ENCODE measurements around the gene CNTNAP2. TPM values are rescaled to one million over a fixed set of nuclear protein-coding genes. Genes with fewer than 3 reads are reported as not detected.

CNTNAP2 gene
- total and polyA plus RNA-seq, 11 donors, result 0.01 to 2.6 (median 0.31) TPM; not detected in 3

DNA sequence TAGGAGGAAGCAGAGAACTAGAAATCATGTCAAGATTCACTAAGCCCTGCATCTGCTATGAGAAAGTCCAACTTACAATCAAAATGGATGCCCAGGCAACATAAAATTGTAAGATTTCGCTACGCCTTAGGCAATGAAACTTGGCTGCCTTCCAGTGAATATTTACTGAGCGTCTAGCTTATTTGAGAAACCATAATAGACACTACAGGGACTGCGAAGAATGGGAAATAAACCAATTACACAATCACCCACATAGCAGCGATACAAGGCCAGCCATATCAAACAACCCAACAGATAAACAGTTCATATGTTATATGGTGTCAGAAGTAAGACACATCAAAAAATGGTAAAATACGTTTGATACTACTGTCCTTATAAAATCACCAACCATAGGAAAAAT lies 1928.9 kb downstream of the CNTNAP2 start:
- peaks cover 0 to 5% (median 0%) of the 10 kb centered on the region in 12 donors for H3K9me3 ChIP-seq
- no peak overlapping the region for H3K4me3 ChIP-seq
- no peak overlapping the region for H3K27ac ChIP-seq
- no peak for DNase-seq
- H3K36me3 ChIP-seq, result no peaks in the 10 kb centered on the region
- H3K4me1 ChIP-seq, result no peaks in the 10 kb centered on the region
- intact Hi-C loops (cut with DNase I), result no loop called here
- TF ChIP-seq POLR2A (IDR thresholded peaks at IDR 0.05), result no peak
- TF ChIP-seq, protein P1, sequence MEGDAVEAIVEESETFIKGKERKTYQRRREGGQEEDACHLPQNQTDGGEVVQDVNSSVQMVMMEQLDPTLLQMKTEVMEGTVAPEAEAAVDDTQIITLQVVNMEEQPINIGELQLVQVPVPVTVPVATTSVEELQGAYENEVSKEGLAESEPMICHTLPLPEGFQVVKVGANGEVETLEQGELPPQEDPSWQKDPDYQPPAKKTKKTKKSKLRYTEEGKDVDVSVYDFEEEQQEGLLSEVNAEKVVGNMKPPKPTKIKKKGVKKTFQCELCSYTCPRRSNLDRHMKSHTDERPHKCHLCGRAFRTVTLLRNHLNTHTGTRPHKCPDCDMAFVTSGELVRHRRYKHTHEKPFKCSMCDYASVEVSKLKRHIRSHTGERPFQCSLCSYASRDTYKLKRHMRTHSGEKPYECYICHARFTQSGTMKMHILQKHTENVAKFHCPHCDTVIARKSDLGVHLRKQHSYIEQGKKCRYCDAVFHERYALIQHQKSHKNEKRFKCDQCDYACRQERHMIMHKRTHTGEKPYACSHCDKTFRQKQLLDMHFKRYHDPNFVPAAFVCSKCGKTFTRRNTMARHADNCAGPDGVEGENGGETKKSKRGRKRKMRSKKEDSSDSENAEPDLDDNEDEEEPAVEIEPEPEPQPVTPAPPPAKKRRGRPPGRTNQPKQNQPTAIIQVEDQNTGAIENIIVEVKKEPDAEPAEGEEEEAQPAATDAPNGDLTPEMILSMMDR (IDR thresholded peaks at IDR 0.05), result no peak
- no peak for ATAC-seq
- H3K27me3 ChIP-seq, result no peaks in the 10 kb centered on the region
- WGBS, 4 donors, result 84 to 90% (median 88%) methylated on average over 6 of the region's 6 CpGs

DNA sequence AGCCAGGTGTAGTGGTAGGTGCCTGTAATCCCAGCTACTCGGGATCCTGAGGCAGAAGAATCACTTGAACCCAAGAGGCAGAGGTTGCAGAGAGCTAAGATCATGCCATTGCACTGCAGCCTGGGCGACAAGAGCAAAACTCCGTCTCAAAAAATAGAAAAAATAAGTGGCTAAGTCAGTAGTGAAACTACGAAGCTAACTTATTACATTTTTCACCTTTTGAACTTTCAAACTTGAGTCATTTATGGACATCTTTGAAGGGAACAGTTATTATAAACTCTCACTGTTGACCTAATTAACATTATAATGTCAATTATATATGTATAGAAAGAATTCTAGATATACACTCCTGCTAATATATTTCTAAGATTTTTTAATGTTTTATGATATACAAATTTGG lies 1932.5 kb downstream of the CNTNAP2 start:
- intact Hi-C loops (cut with DNase I), result no loop called here
- Histone ChIP-seq H3K4me3 (no peak overlapping the region), H3K9me3 (peaks cover 0 to 5% (median 0%) of the 10 kb centered on the region in 12 donors), H3K4me1 (no peaks in the 10 kb centered on the region), H3K27ac (no peak overlapping the region), H3K27me3 (no peaks in the 10 kb centered on the region), H3K36me3 (no peaks in the 10 kb centered on the region)
- 84 to 90% (median 87%) methylated on average over 4 of the region's 4 CpGs for WGBS, 4 donors
- DNase-seq (no peak), ATAC-seq (no peak)
- TF ChIP-seq, protein P1 (IDR thresholded peaks at IDR 0.05), result no peak
- TF ChIP-seq POLR2A (IDR thresholded peaks at IDR 0.05), result no peak

DNA sequence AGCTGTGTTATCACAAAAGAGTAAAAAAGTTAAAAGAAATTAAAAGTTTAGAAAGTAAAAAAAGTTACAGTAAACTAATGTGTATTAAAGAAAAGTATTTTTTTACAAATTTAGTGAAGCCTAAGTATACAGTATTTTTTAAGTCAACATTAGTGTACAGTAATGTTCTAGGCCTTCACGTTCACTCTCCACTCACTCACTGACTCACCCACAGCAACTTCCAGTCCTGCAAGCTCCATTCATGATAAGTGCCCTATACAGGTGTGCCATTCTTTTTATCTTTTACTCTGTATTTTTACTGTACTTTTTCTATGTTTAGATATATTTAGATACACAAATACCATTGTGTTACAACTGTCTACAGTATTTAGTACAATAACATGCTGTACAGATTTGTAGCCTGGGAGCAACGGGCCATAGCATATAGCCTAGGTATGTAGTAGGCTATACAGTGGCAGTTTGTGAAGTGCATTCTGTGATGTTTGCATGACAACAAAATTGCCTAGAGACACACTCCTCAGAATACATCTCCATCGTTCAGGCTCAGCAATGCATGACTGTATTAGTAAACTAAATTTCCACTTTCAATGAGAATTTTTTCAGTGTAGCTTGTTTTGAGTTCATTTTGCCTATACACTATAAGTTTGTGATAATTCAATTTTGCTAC lies 1934.0 kb downstream of the CNTNAP2 start:
- H3K9me3 ChIP-seq, result peaks cover 0 to 5% (median 0%) of the 10 kb centered on the region in 12 donors
- H3K27me3 ChIP-seq, result no peaks in the 10 kb centered on the region
- intact Hi-C loops (cut with DNase I), result no loop called here
- TF ChIP-seq, protein P1 (IDR thresholded peaks at IDR 0.05), result no peak
- TF ChIP-seq POLR2A (IDR thresholded peaks at IDR 0.05), result no peak
- DNase-seq (no peak), ATAC-seq (no peak)
- H3K27ac ChIP-seq, result no peak overlapping the region
- 81 to 83% (median 82%) methylated on average over 3 of the region's 3 CpGs for WGBS, 4 donors
- H3K36me3 ChIP-seq, result no peaks in the 10 kb centered on the region
- H3K4me3 ChIP-seq, result no peak overlapping the region
- no peaks in the 10 kb centered on the region for H3K4me1 ChIP-seq

DNA sequence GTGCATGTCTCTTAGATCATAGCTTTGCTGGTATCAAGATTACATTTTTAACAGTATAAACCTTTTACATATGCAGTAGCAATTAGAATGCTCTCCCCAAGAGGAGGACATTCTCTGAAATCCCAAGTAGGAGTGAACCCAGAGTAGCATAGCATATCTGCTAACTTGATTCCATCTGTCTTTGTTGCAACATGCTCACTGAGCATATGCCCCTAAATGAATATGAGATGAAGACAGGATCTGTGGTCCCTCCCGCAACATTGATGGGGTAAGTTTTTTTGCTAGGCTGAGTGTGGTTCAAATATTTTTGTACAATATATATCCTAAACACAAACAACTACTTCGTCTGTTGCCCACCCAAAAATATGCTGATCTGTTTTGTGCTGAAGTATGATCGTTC lies 1939.8 kb downstream of the CNTNAP2 start:
- H3K4me3 ChIP-seq, result no peak overlapping the region
- no peaks in the 10 kb centered on the region for H3K9me3 ChIP-seq
- H3K36me3 ChIP-seq, result no peaks in the 10 kb centered on the region
- H3K27me3 ChIP-seq, result no peaks in the 10 kb centered on the region
- TF ChIP-seq POLR2A (IDR thresholded peaks at IDR 0.05), result no peak
- TF ChIP-seq, protein P1 (IDR thresholded peaks at IDR 0.05), result no peak
- intact Hi-C loops (cut with DNase I), result no loop called here
- no peak for ATAC-seq
- H3K4me1 ChIP-seq, result no peaks in the 10 kb centered on the region
- WGBS, 4 donors, result 86 to 91% (median 89%) methylated on average over 3 of the region's 3 CpGs
- H3K27ac ChIP-seq, result no peak overlapping the region
- no peak for DNase-seq

Measured in heart left ventricle (tissue), 16 donors.